Stimulated activated CD8-positive, alpha-beta memory T cell treated with anti-CD3 and anti-CD28 coated beads, Interleukin-15, amount 100 ng/mL, for 4 hours (primary cell): ENCODE data around the gene ATRNL1.

ENCODE experiments used
- DNase-seq, 2 donors: peaks; one replicate each; pipeline ENCODE4 v3.0.0-alpha.2; 2020; ENCODE audit warnings: low read depth in 2 of 2

ATRNL1 gene

GRCh38 chr10:115947104-115947503 is 853.9 kb downstream of the ATRNL1 start:
- no peak for DNase-seq

GRCh38 chr10:115948465-115948864 is 855.3 kb downstream of the ATRNL1 start:
- no peak for DNase-seq

- DNase-seq, result no peak
Observed at GRCh38 chr10:115949282-115949844, 856.2 kb downstream of the ATRNL1 start.

- DNase-seq, result no peak
Observed at GRCh38 chr10:115950320-115950719, 857.2 kb downstream of the ATRNL1 start.

GRCh38 chr10:115951242-115951641 is 858.1 kb downstream of the ATRNL1 start:
- DNase-seq, result no peak

- DNase-seq, result no peak
Observed at GRCh38 chr10:115953281-115953680, 860.1 kb downstream of the ATRNL1 start.

GRCh38 chr10:115953968-115954367 is 860.8 kb downstream of the ATRNL1 start:
- DNase-seq, result no peak

GRCh38 chr10:115956225-115957011 is 863.3 kb downstream of the ATRNL1 start:
- DNase-seq, result no peak

GRCh38 chr10:115957012-115957399 is 863.8 kb downstream of the ATRNL1 start:
- DNase-seq, result no peak

GRCh38 chr10:115957786-115958442 is 864.7 kb downstream of the ATRNL1 start:
- no peak for DNase-seq

- no peak for DNase-seq
Observed at GRCh38 chr10:115963848-115964247, 870.7 kb downstream of the ATRNL1 start.

GRCh38 chr10:115964827-115965226 is 871.7 kb downstream of the ATRNL1 start:
- DNase-seq, result no peak

- no peak for DNase-seq
Observed at GRCh38 chr10:115965376-115965775, 872.2 kb downstream of the ATRNL1 start.

- DNase-seq, result no peak
Observed at GRCh38 chr10:115968236-115968635, 875.1 kb downstream of the ATRNL1 start.

- DNase-seq, result no peak
Observed at GRCh38 chr10:115969591-115969990, 876.4 kb downstream of the ATRNL1 start.

- DNase-seq, result no peak
Observed at GRCh38 chr10:115971921-115972320, 878.8 kb downstream of the ATRNL1 start.

- DNase-seq, result no peak
Observed at GRCh38 chr10:115972426-115972825, 879.3 kb downstream of the ATRNL1 start.

- DNase-seq, result no peak
Observed at GRCh38 chr10:115974351-115974750, 881.2 kb downstream of the ATRNL1 start.

GRCh38 chr10:115974816-115975430 is 881.8 kb downstream of the ATRNL1 start:
- no peak for DNase-seq

- DNase-seq, result no peak
Observed at GRCh38 chr10:115975506-115975905, 882.3 kb downstream of the ATRNL1 start.

GRCh38 chr10:115976342-115976741 is 883.2 kb downstream of the ATRNL1 start:
- DNase-seq, result no peak

GRCh38 chr10:115977855-115978254 is 884.7 kb downstream of the ATRNL1 start:
- no peak for DNase-seq

- DNase-seq, result no peak
Observed at GRCh38 chr10:115979576-115979975, 886.4 kb downstream of the ATRNL1 start.
